Parathyroid adenoma (tissue), 2 donors: ENCODE results near the gene TUBG1.
A peak's percentile ranks its signal among the peaks of the same experiment; 100 is the strongest.

Experiments
- H2AFZ ChIP-seq: fragments of 300-600 bp; sonication (generic); one replicate; pipeline ENCODE4 v1.7.0; 2017; ENCODE audit warnings: antibody characterized with exemption, mild to moderate bottlenecking
- H3K27ac ChIP-seq: fragments of 300-600 bp; sonication (generic); one replicate; pipeline ENCODE4 v1.7.0; 2017
- H3K27me3 ChIP-seq: fragments of 300-600 bp; sonication (generic); one replicate; pipeline ENCODE4 v1.7.0; 2017; ENCODE audit warnings: low read length; ENCODE audit not compliant: control insufficient read depth, insufficient read depth
- H3K36me3 ChIP-seq: fragments of 300-600 bp; sonication (generic); one replicate; pipeline ENCODE4 v1.7.0; 2017; ENCODE audit warnings: low read length; ENCODE audit not compliant: control insufficient read depth, insufficient read depth
- H3K4me1 ChIP-seq: fragments of 300-600 bp; sonication (generic); one replicate; pipeline ENCODE4 v1.7.0; 2017; ENCODE audit warnings: control low read depth
- H3K4me2 ChIP-seq: fragments of 300-600 bp; sonication (generic); one replicate; pipeline ENCODE4 v1.7.0; 2017; ENCODE audit warnings: low read length
- H3K4me3 ChIP-seq: fragments of 300-600 bp; sonication (generic); one replicate; pipeline ENCODE4 v1.7.0; 2017; ENCODE audit warnings: low read depth, low read length
- H3K79me2 ChIP-seq: fragments of 300-600 bp; sonication (generic); one replicate; pipeline ENCODE4 v1.7.0; 2017; ENCODE audit warnings: control low read depth
- H3K9ac ChIP-seq: fragments of 300-600 bp; sonication (generic); one replicate; pipeline ENCODE4 v1.7.0; 2017; ENCODE audit warnings: mild to moderate bottlenecking
- H3K9me3 ChIP-seq: fragments of 300-600 bp; sonication (generic); one replicate; pipeline ENCODE4 v1.7.0; 2017; ENCODE audit warnings: low read length; ENCODE audit not compliant: control insufficient read depth
- CTCF ChIP-seq: fragments of 300-600 bp; sonication (generic); IDR thresholded peaks from one replicate; pipeline ENCODE4 v1.7.0; 2017; ENCODE audit warnings: antibody characterized with exemption, mild to moderate bottlenecking
- donor health status: primary hyperparathyroidism.

TUBG1 gene

DNA sequence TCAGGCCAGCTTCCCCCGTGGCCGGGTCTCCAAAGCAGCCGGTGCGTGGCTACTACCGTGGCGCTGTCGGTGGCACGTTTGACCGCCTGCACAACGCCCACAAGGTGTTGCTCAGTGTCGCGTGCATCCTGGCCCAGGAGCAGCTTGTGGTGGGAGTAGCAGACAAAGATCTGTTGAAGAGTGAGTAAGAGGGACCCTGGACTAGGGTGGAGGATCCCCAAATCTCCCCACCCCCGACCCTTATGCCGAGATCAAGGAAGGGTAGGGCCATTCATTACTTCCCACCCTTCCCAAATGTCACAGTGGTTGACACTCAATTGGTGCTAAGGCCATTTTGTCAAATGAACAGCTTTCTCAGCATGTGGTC lies 46.4 kb upstream of the TUBG1 start:
- Histone ChIP-seq H2AFZ (no peak overlapping the region), H3K79me2 (peaks cover 29% of the 10 kb centered on the region), H3K4me3 (peak overlapping the region; percentile 81), H3K4me1 (peaks cover 24% of the 10 kb centered on the region), H3K27ac (no peak overlapping the region), H3K36me3 (no peaks in the 10 kb centered on the region), H3K9ac (peak overlapping the region; percentile 56), H3K9me3 (no peaks in the 10 kb centered on the region), H3K27me3 (no peaks in the 10 kb centered on the region), H3K4me2 (peak overlapping the region; percentile 91)
- no peak for TF ChIP-seq CTCF

DNA sequence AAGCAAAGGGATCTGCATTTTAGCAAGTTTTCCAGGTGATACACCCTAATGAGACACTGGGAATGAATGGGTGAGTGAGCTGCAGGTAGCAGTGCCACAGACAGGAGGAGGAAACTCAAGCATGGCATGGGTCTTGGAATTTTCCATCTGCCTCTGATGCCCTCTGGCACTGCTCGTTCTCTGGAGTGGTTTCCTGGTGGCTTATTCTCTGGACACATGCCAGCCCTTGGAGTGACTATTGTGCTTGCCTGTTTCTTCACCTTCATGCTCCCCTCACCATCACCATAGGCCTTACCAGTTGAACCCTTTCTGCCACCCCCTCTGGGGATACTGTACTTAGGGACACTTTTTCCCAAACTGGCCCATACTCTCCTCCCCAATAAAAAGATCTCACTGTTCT lies 45.9 kb upstream of the TUBG1 start:
- no peak for TF ChIP-seq CTCF
- Histone ChIP-seq H3K4me1 (peaks cover 24% of the 10 kb centered on the region), H3K4me3 (peak overlapping the region; percentile 81), H3K9ac (no peak overlapping the region), H3K27ac (no peak overlapping the region), H3K79me2 (peaks cover 29% of the 10 kb centered on the region), H2AFZ (no peak overlapping the region), H3K9me3 (no peaks in the 10 kb centered on the region), H3K27me3 (no peaks in the 10 kb centered on the region), H3K36me3 (no peaks in the 10 kb centered on the region), H3K4me2 (peak overlapping the region; percentile 91)

DNA sequence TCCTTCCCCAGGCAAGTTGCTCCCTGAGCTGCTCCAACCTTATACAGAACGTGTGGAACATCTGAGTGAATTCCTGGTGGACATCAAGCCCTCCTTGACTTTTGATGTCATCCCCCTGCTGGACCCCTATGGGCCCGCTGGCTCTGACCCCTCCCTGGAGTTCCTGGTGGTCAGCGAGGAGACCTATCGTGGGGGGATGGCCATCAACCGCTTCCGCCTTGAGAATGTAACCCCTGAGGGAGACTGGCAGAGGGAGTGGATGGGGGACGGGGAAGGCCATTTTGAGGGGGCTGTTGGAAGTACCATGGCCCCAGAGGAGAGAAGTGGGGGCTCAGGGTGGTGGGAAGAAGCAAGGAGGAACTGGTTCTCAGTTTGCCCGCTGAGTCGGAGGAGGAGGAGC lies 45.5 kb upstream of the TUBG1 start:
- Histone ChIP-seq H2AFZ (no peak overlapping the region), H3K4me1 (peaks cover 24% of the 10 kb centered on the region), H3K79me2 (peaks cover 29% of the 10 kb centered on the region), H3K9me3 (no peaks in the 10 kb centered on the region), H3K4me2 (peak overlapping the region; percentile 91), H3K27ac (no peak overlapping the region), H3K4me3 (peak overlapping the region; percentile 81), H3K9ac (no peak overlapping the region), H3K27me3 (no peaks in the 10 kb centered on the region), H3K36me3 (no peaks in the 10 kb centered on the region)
- TF ChIP-seq CTCF, result no peak

- H3K27me3 ChIP-seq, result no peaks in the 10 kb centered on the region
- no peaks in the 10 kb centered on the region for H3K9me3 ChIP-seq
- no peak overlapping the region for H3K4me3 ChIP-seq
- H3K36me3 ChIP-seq, result no peaks in the 10 kb centered on the region
- H3K4me1 ChIP-seq, result peaks cover 24% of the 10 kb centered on the region
- no peak overlapping the region for H2AFZ ChIP-seq
- H3K79me2 ChIP-seq, result peaks cover 29% of the 10 kb centered on the region
- H3K4me2 ChIP-seq, result no peak overlapping the region
- no peak overlapping the region for H3K27ac ChIP-seq
- no peak overlapping the region for H3K9ac ChIP-seq
- TF ChIP-seq CTCF, result no peak
These were observed 44.5 kb upstream of the TUBG1 start for GRCh38 chr17:42564815-42565522.
